GM18861 (cell line): Measurements from ENCODE around the gene NARF.
"Not testable (repeated sequence)": the region's sequence is repeated elsewhere in the genome, so short reads cannot be mapped to it uniquely, and the experiment has no call there.

Experiments
- ATAC-seq: cut with Tn5 transposase; IDR thresholded peaks from one replicate; pipeline ENCODE4 v1.9.1; 2021; ENCODE audit not compliant: unreplicated experiment

Gene NARF

DNA sequence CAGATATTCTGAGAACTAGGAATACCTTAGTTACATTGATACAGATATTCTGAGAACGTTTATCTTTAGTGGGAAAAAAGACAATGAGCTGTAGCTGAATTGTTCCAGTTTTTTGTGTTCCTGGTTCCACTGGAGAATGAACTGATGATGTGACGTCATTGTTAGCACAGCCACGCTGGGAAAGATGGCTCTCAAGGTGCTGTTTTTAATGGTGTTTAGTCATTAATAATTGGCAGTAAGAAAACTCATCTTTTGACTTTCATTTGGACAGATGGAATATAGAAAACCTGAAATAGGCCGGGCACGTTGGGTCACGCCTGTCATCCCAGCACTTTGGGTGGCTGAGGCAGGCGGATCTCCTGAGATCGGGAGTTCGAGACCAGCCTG, 71.4 kb downstream of the NARF start:
- ATAC-seq = no peak

DNA sequence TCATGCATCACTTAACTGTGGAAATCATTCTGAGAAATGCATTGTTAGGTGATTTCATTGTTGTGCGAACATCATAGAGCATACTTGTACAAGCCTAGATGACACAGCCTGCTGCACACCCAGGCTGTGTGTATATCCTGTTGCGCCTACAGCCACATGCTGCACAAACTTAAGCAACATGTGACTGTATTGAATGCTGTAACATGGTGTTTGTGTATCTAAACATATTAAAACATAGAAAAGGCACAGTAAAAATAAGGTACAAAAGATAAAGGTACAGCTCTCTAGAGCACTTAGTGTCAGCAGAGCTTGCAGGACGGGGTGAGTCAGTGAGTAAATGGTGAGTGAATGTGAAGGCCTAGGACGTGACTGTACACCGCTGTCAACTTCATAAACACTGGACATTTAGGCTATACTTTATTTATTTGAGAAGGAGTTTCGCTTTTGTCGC, 72.9 kb downstream of the NARF start:
- ATAC-seq = no peak

GRCh38 chr17:82534401-82534812, 75.9 kb downstream of the NARF start:
- no peak for ATAC-seq

DNA sequence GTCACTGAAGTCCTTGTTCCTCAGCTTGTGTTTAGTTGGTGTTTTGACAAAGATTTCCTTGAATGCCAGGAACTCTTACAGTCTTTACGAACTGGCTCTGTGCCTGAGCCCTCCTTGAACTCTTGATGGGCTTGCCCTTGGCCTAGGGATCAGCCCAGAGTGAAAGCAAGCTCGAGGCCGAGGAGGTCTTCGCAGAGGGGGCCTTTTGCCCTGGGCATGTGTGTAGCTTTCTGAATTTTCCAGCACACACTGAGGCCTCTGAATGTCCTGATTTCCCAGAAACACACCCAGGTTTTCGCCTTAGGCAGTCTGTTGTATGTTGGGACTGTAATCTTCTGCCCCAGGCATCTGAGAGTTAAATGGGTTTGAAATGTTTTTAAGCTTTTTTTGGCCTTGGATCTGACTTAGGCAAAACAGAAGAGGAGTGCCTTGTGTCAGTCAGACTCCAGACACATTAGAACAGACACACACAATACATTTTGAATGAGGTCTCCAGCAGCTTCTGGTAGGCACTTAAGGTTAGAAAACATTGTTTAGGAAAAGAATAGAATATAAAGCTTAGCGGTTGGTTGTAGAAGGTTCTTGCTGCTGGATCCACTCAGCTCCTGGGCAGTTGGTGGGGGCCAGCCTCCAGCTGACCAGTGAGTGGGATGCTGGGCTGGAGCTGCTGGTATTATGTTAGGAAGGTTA, 78.1 kb downstream of the NARF start:
- ATAC-seq = no peak

DNA sequence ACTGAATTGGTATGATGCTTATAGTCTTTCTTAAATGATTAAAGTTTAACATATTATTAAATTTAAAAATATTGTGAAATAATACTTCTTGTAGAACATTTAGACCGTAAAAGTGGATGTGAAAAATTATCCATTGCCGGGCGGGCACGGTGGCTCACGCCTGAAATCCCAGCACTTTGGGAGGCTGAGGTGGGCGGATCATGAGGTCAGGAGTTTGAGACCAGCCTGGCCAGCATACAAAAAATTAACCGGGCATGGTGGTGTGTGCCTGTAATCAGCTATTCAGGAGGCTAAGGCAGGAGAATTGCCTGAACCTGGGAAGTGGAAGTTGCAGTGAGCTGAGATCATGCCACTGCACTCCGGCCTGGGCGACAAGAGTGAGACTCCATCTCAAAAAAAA, 78.7 kb downstream of the NARF start:
- not testable (repeated sequence) for ATAC-seq

DNA sequence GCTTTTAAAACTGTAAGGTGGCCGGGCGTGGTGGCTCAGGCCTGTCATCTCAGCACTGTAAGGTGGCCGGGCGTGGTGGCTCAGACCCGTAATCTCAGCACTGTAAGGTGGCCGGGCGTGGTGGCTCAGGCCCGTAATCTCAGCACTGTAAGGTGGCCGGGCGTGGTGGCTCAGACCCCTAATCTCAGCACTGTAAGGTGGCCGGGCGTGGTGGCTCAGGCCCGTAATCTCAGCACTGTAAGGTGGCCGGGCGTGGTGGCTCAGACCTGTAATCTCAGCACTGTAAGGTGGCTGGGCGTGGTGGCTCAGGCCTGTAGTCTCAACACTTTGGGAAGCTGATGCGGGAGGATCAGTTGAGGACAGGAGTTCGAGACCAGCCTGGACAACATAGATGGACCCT, 80.5 kb downstream of the NARF start:
- not testable (repeated sequence) for ATAC-seq
